PFSK-1 (cell line): ENCODE results near the gene POLR3GL.

Experiments used
- POLR2AphosphoS5 ChIP-seq: IDR thresholded peaks from 2 replicates; pipeline ENCODE4 v1.6.1; 2012; ENCODE audit warnings: low read depth, mild to moderate bottlenecking, control low read depth, low read length, moderate library complexity
- REST ChIP-seq, 2 experiments: IDR thresholded peaks; 2 replicates each; pipeline versions ENCODE4 v1.6.1 to v1.8.0; 2011 to 2012; ENCODE audit warnings: low read depth in 2 of 2, low read length in 2 of 2, control low read depth in 1 of 2, inconsistent platforms in 1 of 2, mild to moderate bottlenecking in 1 of 2, moderate library complexity in 1 of 2; ENCODE audit not compliant: insufficient read depth in 1 of 2
- TAF1 ChIP-seq: IDR thresholded peaks from 2 replicates; pipeline ENCODE4 v1.6.1; 2012; ENCODE audit warnings: low read length, control low read depth, borderline replicate concordance; ENCODE audit not compliant: insufficient read depth

DNA sequence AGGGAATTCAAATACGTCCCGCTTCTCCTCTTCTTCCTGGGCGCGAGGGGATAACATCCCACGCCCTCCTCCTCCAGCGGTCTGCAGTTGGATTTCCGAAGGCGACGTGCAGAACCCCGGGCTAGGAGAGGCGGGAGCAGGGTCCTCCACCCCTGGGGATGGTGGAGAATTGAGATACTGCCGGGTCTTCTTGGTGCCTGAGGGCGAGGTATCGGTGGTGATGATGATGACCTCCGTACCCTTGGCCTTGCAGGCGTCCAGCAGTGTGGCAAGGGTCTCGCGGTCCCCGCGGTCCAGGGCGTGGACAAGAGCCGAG is 3.4 kb upstream of the POLR3GL start:
- TF ChIP-seq POLR2AphosphoS5, result no peak
- no peak for TF ChIP-seq REST (IDR thresholded peaks at IDR 0.05; ENCODE audit: insufficient read depth in 1 of 2, low read depth in 2 of 2, low read length in 2 of 2)
- TF ChIP-seq TAF1, result no peak
